Activated T-cell treated with anti-CD3 and anti-CD28 coated beads, Interleukin-2, amount 50 U/mL, for 24 hours (primary cell): ENCODE data around the gene COL8A2.

Experiments
- DNase-seq: peaks from one replicate; pipeline ENCODE4 v3.0.0-alpha.2; 2020
- H3K27ac Mint-ChIP-seq: 2 replicates; pipeline ENCODE4 v1.8.0; 2020; ENCODE audit warnings: mild to moderate bottlenecking, mixed read lengths
- H3K27me3 Mint-ChIP-seq: 2 replicates; pipeline ENCODE4 v1.8.0; 2020; ENCODE audit warnings: mixed read lengths
- H3K36me3 Mint-ChIP-seq: 2 replicates; pipeline ENCODE4 v1.8.0; 2020; ENCODE audit warnings: low read depth, mixed read lengths
- H3K4me1 Mint-ChIP-seq: 2 replicates; pipeline ENCODE4 v1.8.0; 2020; ENCODE audit warnings: low read depth, mixed read lengths
- H3K4me3 Mint-ChIP-seq: 2 replicates; pipeline ENCODE4 v1.8.0; 2020; ENCODE audit warnings: mild to moderate bottlenecking, moderate library complexity, mixed read lengths
- H3K9me3 Mint-ChIP-seq: 2 replicates; pipeline ENCODE4 v1.8.0; 2020; ENCODE audit warnings: mixed read lengths

COL8A2 gene

GRCh38 chr1:36098650-36099365, 26.2 kb downstream of the COL8A2 start:
- H3K27me3 Mint-ChIP-seq = no peaks in the 10 kb centered on the region
- no peak for DNase-seq
- H3K4me3 Mint-ChIP-seq = no peak overlapping the region
- H3K4me1 Mint-ChIP-seq = peaks cover 4% of the 10 kb centered on the region
- peaks cover 29% of the 10 kb centered on the region for H3K36me3 Mint-ChIP-seq
- no peak overlapping the region for H3K27ac Mint-ChIP-seq
- H3K9me3 Mint-ChIP-seq = no peaks in the 10 kb centered on the region

GRCh38 chr1:36097693-36098585, 27.1 kb downstream of the COL8A2 start:
- peaks cover 4% of the 10 kb centered on the region for H3K4me1 Mint-ChIP-seq
- H3K27ac Mint-ChIP-seq = no peak overlapping the region
- no peaks in the 10 kb centered on the region for H3K27me3 Mint-ChIP-seq
- no peaks in the 10 kb centered on the region for H3K9me3 Mint-ChIP-seq
- no peak for DNase-seq
- H3K4me3 Mint-ChIP-seq = no peak overlapping the region
- H3K36me3 Mint-ChIP-seq = peaks cover 37% of the 10 kb centered on the region

DNA sequence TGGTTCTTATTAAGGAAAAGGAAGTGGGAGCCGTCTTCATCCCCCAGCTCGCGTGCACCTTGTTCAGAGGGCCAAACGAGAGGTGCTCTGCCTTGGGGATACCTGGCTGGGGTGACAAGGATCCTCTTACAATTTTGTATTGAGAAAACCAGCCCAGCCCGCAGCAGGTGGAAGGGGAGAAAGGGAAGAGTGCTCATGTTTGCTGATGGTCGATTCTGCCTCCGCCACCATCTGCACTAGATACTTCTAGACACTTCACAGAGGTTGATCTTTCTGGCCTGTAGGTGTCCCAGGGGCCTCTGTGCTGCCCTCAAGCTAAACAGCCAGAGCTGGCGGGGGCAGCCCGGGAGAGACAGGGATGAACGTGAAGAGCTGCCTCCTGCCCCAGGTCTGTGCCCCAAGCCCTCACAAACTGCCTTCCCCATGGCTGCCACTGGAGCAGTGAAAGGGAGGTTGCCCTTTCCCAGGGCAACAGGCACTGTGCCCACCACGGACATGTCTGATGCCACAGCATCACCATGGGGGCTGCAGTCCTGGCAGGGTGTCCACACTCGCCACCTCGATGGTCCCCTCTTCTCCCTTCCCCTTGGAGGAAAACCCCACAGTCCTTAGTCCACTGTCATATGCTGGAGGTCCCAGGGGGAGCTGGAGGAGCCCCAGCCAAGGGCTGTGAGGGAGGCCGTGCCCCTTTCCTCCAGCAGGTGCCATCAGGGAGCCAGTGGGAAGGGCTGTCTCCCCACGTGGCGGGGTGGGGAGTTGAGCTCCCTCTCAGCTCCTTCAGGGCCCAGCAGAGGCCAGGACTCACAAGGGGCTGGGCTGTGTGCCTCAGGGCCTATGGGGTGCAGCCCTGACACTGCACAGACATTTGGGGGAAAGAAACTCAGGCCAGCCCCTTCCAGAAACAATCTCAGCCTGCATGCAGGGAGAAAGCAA, 28.3 kb downstream of the COL8A2 start:
- Mint-ChIP-seq H3K4me1 (peaks cover 6% of the 10 kb centered on the region), H3K9me3 (no peaks in the 10 kb centered on the region)

GRCh38 chr1:36095760-36096405, 29.1 kb downstream of the COL8A2 start:
- H3K27ac Mint-ChIP-seq = no peak overlapping the region
- DNase-seq = no peak
- H3K4me3 Mint-ChIP-seq = no peak overlapping the region
- peaks cover 58% of the 10 kb centered on the region for H3K36me3 Mint-ChIP-seq
- H3K27me3 Mint-ChIP-seq = no peaks in the 10 kb centered on the region
- H3K4me1 Mint-ChIP-seq = peaks cover 13% of the 10 kb centered on the region
- no peaks in the 10 kb centered on the region for H3K9me3 Mint-ChIP-seq

More for the DNA sequence above, 28.3 kb downstream of the COL8A2 start:
- no peaks in the 10 kb centered on the region for H3K27me3 Mint-ChIP-seq
- peak overlapping the region; percentile 8 for H3K27ac Mint-ChIP-seq
- H3K4me3 Mint-ChIP-seq = no peak overlapping the region
- DNase-seq = no peak
- peaks cover 49% of the 10 kb centered on the region for H3K36me3 Mint-ChIP-seq

- Mint-ChIP-seq H3K27ac (peak overlapping the region; percentile 52), H3K4me1 (peaks cover 15% of the 10 kb centered on the region), H3K9me3 (no peaks in the 10 kb centered on the region), H3K27me3 (no peaks in the 10 kb centered on the region), H3K4me3 (no peak overlapping the region), H3K36me3 (peaks cover 64% of the 10 kb centered on the region)
- DNase-seq = no peak
Observed at GRCh38 chr1:36094621-36095061, 30.4 kb downstream of the COL8A2 start.

DNA sequence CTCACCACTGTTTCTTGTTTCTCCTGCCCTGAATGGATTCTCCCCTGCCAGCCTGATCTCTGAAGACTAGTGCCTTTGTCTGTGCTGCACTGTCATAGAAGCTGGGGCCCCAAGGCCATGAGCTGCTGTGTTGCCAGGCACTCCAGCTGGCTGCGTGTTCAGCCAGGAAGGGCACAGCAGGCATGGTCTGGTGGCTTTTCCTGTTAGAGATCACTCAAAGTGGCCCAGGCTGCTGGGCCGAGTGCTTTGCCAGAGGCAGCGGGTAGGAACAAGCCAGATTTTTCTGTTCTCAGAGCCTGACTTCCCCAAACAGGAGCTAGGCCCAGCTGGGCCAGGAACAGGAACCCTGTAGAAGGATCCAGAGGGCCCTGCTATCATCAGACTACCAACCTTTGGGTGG, 31.1 kb downstream of the COL8A2 start:
- no peaks in the 10 kb centered on the region for H3K27me3 Mint-ChIP-seq
- peaks cover 20% of the 10 kb centered on the region for H3K4me1 Mint-ChIP-seq
- no peaks in the 10 kb centered on the region for H3K9me3 Mint-ChIP-seq
- no peak for DNase-seq
- no peak overlapping the region for H3K4me3 Mint-ChIP-seq
- peak overlapping the region; percentile 61 for H3K27ac Mint-ChIP-seq
- peaks cover 70% of the 10 kb centered on the region for H3K36me3 Mint-ChIP-seq

DNA sequence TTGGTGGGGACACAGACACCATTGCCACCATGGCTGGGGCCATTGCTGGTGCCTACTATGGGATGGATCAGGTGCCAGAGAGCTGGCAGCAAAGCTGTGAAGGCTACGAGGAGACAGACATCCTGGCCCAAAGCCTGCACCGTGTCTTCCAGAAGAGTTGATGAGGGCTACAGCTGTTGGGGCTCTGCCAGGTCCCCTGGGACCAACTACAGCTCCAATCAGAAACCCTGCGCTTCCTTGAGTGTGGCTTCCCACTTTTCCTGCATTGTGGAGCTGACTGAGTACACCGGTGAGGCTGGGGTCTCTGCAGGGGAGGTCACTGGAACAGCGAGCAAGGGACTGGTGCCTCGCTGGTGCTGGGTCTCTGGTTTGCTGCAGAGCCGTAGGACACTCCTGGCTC, 31.8 kb downstream of the COL8A2 start:
- H3K9me3 Mint-ChIP-seq = no peaks in the 10 kb centered on the region
- DNase-seq = no peak
- H3K27ac Mint-ChIP-seq = peak overlapping the region; percentile 61
- no peak overlapping the region for H3K4me3 Mint-ChIP-seq
- H3K27me3 Mint-ChIP-seq = no peaks in the 10 kb centered on the region
- H3K4me1 Mint-ChIP-seq = peaks cover 22% of the 10 kb centered on the region
- peaks cover 70% of the 10 kb centered on the region for H3K36me3 Mint-ChIP-seq

DNA sequence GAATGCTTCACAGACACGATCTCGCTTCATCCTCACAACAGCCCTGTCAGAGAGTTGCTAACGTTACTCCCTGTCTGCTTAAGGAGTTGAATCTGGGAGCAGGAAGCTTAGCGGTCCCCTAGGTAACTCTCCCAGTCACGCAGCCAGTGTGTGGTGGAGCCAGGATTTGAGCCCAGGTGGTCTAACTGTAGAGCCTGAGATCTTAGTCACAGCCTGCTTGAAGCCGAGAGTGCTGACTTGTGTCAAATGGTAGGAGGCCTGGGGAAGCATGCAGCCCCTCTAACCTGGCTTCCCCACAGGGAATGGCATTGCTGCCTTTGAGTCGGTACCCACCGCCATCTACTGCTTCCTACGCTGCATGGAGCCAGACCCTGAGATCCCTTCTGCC, 32.2 kb downstream of the COL8A2 start:
- H3K27me3 Mint-ChIP-seq = no peaks in the 10 kb centered on the region
- no peak for DNase-seq
- peaks cover 24% of the 10 kb centered on the region for H3K4me1 Mint-ChIP-seq
- H3K9me3 Mint-ChIP-seq = no peaks in the 10 kb centered on the region
- H3K27ac Mint-ChIP-seq = peak overlapping the region; percentile 61
- no peak overlapping the region for H3K4me3 Mint-ChIP-seq
- H3K36me3 Mint-ChIP-seq = peaks cover 70% of the 10 kb centered on the region

- Mint-ChIP-seq H3K27ac (peak overlapping the region; percentile 33), H3K36me3 (peaks cover 70% of the 10 kb centered on the region), H3K27me3 (no peaks in the 10 kb centered on the region), H3K9me3 (no peaks in the 10 kb centered on the region), H3K4me3 (no peak overlapping the region), H3K4me1 (peaks cover 24% of the 10 kb centered on the region)
- DNase-seq = no peak
Observed at GRCh38 chr1:36092166-36092797, 32.7 kb downstream of the COL8A2 start.

- peak overlapping the region; percentile 84 for H3K27ac Mint-ChIP-seq
- H3K36me3 Mint-ChIP-seq = peaks cover 67% of the 10 kb centered on the region
- H3K4me3 Mint-ChIP-seq = peak overlapping the region; percentile 20
- DNase-seq = no peak
- H3K4me1 Mint-ChIP-seq = peaks cover 24% of the 10 kb centered on the region
- H3K9me3 Mint-ChIP-seq = no peaks in the 10 kb centered on the region
- H3K27me3 Mint-ChIP-seq = no peaks in the 10 kb centered on the region
Observed at GRCh38 chr1:36091698-36092097, 33.3 kb downstream of the COL8A2 start.

- no peak for DNase-seq
- Mint-ChIP-seq H3K27me3 (peaks cover 4% of the 10 kb centered on the region), H3K36me3 (peaks cover 61% of the 10 kb centered on the region), H3K4me1 (peaks cover 24% of the 10 kb centered on the region), H3K27ac (peak overlapping the region; percentile 22), H3K4me3 (peak overlapping the region; percentile 6), H3K9me3 (no peaks in the 10 kb centered on the region)
Observed at GRCh38 chr1:36091141-36091540, 33.9 kb downstream of the COL8A2 start.

- Mint-ChIP-seq H3K36me3 (peaks cover 48% of the 10 kb centered on the region), H3K4me1 (peaks cover 24% of the 10 kb centered on the region), H3K4me3 (peak overlapping the region; percentile 91), H3K27me3 (peaks cover 18% of the 10 kb centered on the region), H3K9me3 (no peaks in the 10 kb centered on the region), H3K27ac (peak overlapping the region; percentile 93)
- no peak for DNase-seq
Observed at GRCh38 chr1:36089393-36090121, 35.5 kb downstream of the COL8A2 start.
